Cardiac muscle cell (in vitro differentiated cells and primary cell): ENCODE measurements around the gene TAS2R13. TPM values are rescaled to one million over a fixed set of nuclear protein-coding genes. Genes with fewer than 3 reads are reported as not detected.

Source experiments
- DNase-seq, 2 donors: peaks; one replicate each; pipeline versions ENCODE4 v3.0.0 to v3.0.0-alpha.2; 2010 to 2017; ENCODE audit warnings: low read depth in 1 of 2, low spot score in 1 of 2
- H3K27ac ChIP-seq: fragments of 200-600 bp; sonication (generic); 2 replicates; pipeline ENCODE4 v1.5.1; 2016
- H3K27me3 ChIP-seq: fragments of 200-600 bp; sonication (generic); 2 replicates; pipeline ENCODE4 v1.6.0; 2016; ENCODE audit warnings: control low read depth
- H3K36me3 ChIP-seq: fragments of 200-600 bp; sonication (generic); 2 replicates; pipeline ENCODE4 v1.5.1; 2016; ENCODE audit warnings: control low read depth
- H3K4me1 ChIP-seq: fragments of 200-600 bp; sonication (generic); 2 replicates; pipeline ENCODE4 v1.8.1; 2017; ENCODE audit warnings: low read depth, mild to moderate bottlenecking, mixed run types
- H3K4me3 ChIP-seq: fragments of 200-600 bp; sonication (generic); 2 replicates; pipeline ENCODE4 v1.5.1; 2016; ENCODE audit warnings: mild to moderate bottlenecking
- H3K9me3 ChIP-seq: fragments of 200-600 bp; sonication (generic); 2 replicates; pipeline ENCODE4 v1.5.1; 2017; ENCODE audit warnings: low read depth, mild to moderate bottlenecking, control low read depth
- polyA plus RNA-seq: library from polyadenylated mRNA; unstranded; fragments of >200 nt; fragmentation: Nextera tagmentation; extraction: Ambion mirVana; gene quantifications from 2 replicates; pipeline ENCODE4 v1.2.1, GENCODE V29; 2016
- total RNA-seq: library from RNA; depleted of rRNA; stranded (reverse); fragments of >200 nt; gene quantifications from 2 replicates; pipeline ENCODE4 v1.2.3, GENCODE V29; 2016
- TF ChIP-seq, protein P1 (sequence below): IDR thresholded peaks from 2 replicates; pipeline ENCODE4 v1.5.1; 2012; ENCODE audit warnings: low read depth, mild to moderate bottlenecking, low read length

The TAS2R13 gene
- total and polyA plus RNA-seq, 2 experiments from 2014 or later = 0.69 TPM; not detected in 1

DNA sequence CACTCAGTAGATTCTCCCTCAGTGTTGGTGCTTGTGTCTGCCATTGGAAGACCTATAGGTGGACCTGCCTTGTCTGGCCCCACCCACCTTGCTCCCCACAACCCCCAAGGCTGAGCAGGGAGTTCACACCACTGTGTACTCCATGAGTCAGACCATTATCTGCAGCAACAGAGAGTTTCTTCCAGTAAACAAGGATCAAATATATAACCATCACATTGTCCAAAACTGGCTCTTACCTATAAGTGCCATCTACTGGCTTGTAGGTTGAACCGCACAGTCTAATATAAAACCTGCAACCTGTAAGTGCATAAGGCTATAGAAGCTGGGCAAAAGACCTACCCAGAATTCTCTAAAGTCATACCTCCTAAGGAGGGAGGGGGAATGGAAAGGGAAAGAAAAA lies 7.9 kb downstream of the TAS2R13 start:
- peak in 1 of 2 donors; percentile 6 for DNase-seq
- H3K27ac ChIP-seq = no peak overlapping the region
- H3K4me3 ChIP-seq = no peak overlapping the region
- TF ChIP-seq, protein P1, sequence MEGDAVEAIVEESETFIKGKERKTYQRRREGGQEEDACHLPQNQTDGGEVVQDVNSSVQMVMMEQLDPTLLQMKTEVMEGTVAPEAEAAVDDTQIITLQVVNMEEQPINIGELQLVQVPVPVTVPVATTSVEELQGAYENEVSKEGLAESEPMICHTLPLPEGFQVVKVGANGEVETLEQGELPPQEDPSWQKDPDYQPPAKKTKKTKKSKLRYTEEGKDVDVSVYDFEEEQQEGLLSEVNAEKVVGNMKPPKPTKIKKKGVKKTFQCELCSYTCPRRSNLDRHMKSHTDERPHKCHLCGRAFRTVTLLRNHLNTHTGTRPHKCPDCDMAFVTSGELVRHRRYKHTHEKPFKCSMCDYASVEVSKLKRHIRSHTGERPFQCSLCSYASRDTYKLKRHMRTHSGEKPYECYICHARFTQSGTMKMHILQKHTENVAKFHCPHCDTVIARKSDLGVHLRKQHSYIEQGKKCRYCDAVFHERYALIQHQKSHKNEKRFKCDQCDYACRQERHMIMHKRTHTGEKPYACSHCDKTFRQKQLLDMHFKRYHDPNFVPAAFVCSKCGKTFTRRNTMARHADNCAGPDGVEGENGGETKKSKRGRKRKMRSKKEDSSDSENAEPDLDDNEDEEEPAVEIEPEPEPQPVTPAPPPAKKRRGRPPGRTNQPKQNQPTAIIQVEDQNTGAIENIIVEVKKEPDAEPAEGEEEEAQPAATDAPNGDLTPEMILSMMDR = no peak
- no peaks in the 10 kb centered on the region for H3K4me1 ChIP-seq
- H3K27me3 ChIP-seq = no peaks in the 10 kb centered on the region
- H3K9me3 ChIP-seq = no peaks in the 10 kb centered on the region
- no peaks in the 10 kb centered on the region for H3K36me3 ChIP-seq

DNA sequence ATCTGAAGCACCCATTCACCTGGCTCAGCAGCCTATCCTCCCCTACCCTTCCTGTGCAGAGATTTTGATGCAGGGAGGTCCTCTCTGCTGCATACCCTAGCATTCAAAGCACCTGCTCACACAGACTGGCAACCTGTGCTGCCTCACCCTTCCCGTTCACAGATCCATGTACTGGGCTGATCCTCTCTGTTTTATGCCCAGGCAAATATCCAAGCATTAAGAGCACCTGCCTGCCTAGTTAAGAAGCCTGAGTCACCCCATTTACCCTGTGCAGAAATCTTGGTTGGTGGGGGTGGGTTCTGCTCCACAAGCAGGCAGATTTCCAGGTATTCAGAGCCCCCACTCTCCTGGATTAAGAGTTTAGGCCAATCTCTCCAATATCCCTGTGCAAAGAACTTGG lies 8.4 kb downstream of the TAS2R13 start:
- Histone ChIP-seq H3K36me3 (no peaks in the 10 kb centered on the region), H3K4me3 (no peak overlapping the region), H3K27ac (no peak overlapping the region), H3K27me3 (no peaks in the 10 kb centered on the region), H3K4me1 (no peaks in the 10 kb centered on the region), H3K9me3 (no peaks in the 10 kb centered on the region)
- no peak for DNase-seq
- TF ChIP-seq, protein P1 = no peak

DNA sequence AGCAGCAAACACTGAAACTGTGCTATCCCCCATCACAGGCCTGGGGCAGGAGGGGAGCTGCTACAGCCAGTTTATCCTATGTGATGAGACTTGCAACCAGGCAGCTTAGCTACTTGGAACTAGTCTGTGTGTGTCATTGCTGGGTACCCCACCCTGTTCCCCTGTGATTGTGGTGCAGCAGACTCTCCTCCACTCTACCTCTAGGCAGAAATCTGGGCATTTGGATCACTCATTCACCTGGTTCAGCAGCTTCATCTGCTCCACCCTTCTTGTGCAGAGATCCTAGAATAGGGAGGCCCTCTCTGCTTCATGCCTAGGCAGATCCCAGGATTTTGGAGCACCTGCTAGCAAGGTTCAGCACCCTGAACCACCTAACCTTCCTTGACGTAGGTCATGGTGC lies 8.8 kb downstream of the TAS2R13 start:
- no peaks in the 10 kb centered on the region for H3K4me1 ChIP-seq
- no peak overlapping the region for H3K4me3 ChIP-seq
- no peak for DNase-seq
- H3K27ac ChIP-seq = no peak overlapping the region
- no peaks in the 10 kb centered on the region for H3K36me3 ChIP-seq
- H3K27me3 ChIP-seq = no peaks in the 10 kb centered on the region
- H3K9me3 ChIP-seq = no peaks in the 10 kb centered on the region
- TF ChIP-seq, protein P1 = no peak

DNA sequence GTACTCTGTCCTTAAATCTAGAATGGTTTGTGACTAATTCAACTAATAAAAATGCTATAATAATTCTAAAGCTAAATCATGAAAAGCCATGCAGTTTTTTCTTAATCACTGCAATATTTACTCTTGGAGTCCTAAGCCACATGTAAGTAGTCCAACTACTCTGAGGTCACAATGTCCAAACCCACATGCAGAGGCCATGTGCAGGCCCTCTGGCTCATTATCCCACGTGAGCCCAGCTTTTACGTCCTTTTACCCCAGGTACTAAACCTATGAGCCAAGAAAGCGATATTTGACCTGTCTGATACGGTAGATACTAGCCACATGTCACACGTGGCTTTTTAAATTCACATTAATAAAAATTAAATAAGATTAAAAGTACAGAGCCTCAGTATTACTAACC lies 12.5 kb downstream of the TAS2R13 start:
- TF ChIP-seq, protein P1 = no peak
- Histone ChIP-seq H3K4me3 (no peak overlapping the region), H3K36me3 (no peaks in the 10 kb centered on the region), H3K27me3 (no peaks in the 10 kb centered on the region), H3K4me1 (no peaks in the 10 kb centered on the region), H3K9me3 (no peaks in the 10 kb centered on the region), H3K27ac (no peak overlapping the region)
- DNase-seq = no peak

DNA sequence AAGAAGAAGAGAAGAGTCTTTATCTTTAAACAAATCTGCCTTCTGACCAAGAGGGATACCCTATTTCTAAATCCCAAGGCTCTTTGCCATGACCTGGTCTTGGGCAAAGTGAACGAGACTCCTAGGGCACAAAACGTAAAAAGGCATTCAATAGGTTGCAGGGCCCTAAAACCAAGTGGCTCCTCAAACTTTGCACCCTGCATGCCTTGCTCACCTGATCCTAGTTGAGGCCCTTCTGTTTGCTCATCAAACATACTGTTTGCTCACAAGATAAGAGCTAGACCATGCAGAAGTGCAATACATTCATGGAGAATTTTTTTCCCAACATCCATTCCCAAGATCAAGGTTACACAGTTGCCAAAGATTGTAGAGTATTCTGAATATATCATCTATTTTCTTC lies 17.4 kb downstream of the TAS2R13 start:
- H3K27me3 ChIP-seq = no peaks in the 10 kb centered on the region

More for the DNA sequence above, 17.4 kb downstream of the TAS2R13 start:
- TF ChIP-seq, protein P1 = no peak
- no peak for DNase-seq
- Histone ChIP-seq H3K4me3 (no peak overlapping the region), H3K27ac (no peak overlapping the region), H3K4me1 (no peaks in the 10 kb centered on the region), H3K36me3 (no peaks in the 10 kb centered on the region), H3K9me3 (no peaks in the 10 kb centered on the region)
